Activated CD8-positive, alpha-beta memory T cell treated with anti-CD3 and anti-CD28 coated beads, Interleukin-2, amount 50 U/mL, for 1 hour (primary cell): ENCODE data around the gene LINGO3.
"Not testable (repeated sequence)": the region's sequence is repeated elsewhere in the genome, so short reads cannot be mapped to it uniquely, and the experiment has no call there.

Source experiments
- DNase-seq: peaks from one replicate; pipeline ENCODE4 v3.0.0-alpha.2; 2020; ENCODE audit errors: extremely low read depth

The LINGO3 gene

GRCh38 chr19:2308114-2308556, at the start of gene LINGO3:
LINGO3 (minus strand) TSS chr19:2308154; CDS start chr19:2291776, 16,378 bp downstream.
- no peak for DNase-seq

GRCh38 chr19:2356036-2356646, 48.2 kb upstream of the LINGO3 start:
- no peak for DNase-seq

GRCh38 chr19:2355168-2356035, 47.4 kb upstream of the LINGO3 start:
- no peak for DNase-seq

- DNase-seq, result no peak
Observed at GRCh38 chr19:2354670-2355069, 46.7 kb upstream of the LINGO3 start.

GRCh38 chr19:2353887-2354592, 46.1 kb upstream of the LINGO3 start:
- no peak for DNase-seq

GRCh38 chr19:2353159-2353886, 45.4 kb upstream of the LINGO3 start:
- DNase-seq, result no peak

- no peak for DNase-seq
Observed at GRCh38 chr19:2352121-2352520, 44.2 kb upstream of the LINGO3 start.

GRCh38 chr19:2351591-2351990, 43.6 kb upstream of the LINGO3 start:
- DNase-seq, result no peak

GRCh38 chr19:2350656-2351055, 42.7 kb upstream of the LINGO3 start:
- DNase-seq, result no peak

- not testable (repeated sequence) for DNase-seq
Observed at GRCh38 chr19:2349818-2350217, 41.9 kb upstream of the LINGO3 start.

- DNase-seq, result no peak
Observed at GRCh38 chr19:2345794-2346663, 38.1 kb upstream of the LINGO3 start.

- DNase-seq, result no peak
Observed at GRCh38 chr19:2345076-2345475, 37.1 kb upstream of the LINGO3 start.

GRCh38 chr19:2344381-2344870, 36.5 kb upstream of the LINGO3 start:
- no peak for DNase-seq

- no peak for DNase-seq
Observed at GRCh38 chr19:2343289-2343982, 35.5 kb upstream of the LINGO3 start.

GRCh38 chr19:2342656-2343288, 34.8 kb upstream of the LINGO3 start:
- DNase-seq, result no peak

- DNase-seq, result no peak
Observed at GRCh38 chr19:2341982-2342381, 34.0 kb upstream of the LINGO3 start.

- no peak for DNase-seq
Observed at GRCh38 chr19:2341244-2341751, 33.3 kb upstream of the LINGO3 start.

GRCh38 chr19:2340496-2341243, 32.7 kb upstream of the LINGO3 start:
- DNase-seq, result no peak
